HG03135 (cell line): ENCODE data around the gene PTDSS2.
"Not testable (repeated sequence)": the region's sequence is repeated elsewhere in the genome, so short reads cannot be mapped to it uniquely, and the experiment has no call there.

Source experiments
- ATAC-seq: cut with Tn5 transposase; IDR thresholded peaks from one replicate; pipeline ENCODE4 v1.9.1; 2021; ENCODE audit warnings: mild to moderate bottlenecking, moderate library complexity; ENCODE audit not compliant: unreplicated experiment

The PTDSS2 gene

GRCh38 chr11:449889-450808 is at the start of gene PTDSS2:
Gene PTDSS2, plus strand, starts transcription at chr11:450279. Its CDS starts 177 bp downstream, at chr11:450456.
- peak; percentile 66 for ATAC-seq

- not testable (repeated sequence) for ATAC-seq
These were observed 48.9 kb upstream of the PTDSS2 start for GRCh38 chr11:401196-401595.

- no peak for ATAC-seq
These were observed 46.9 kb upstream of the PTDSS2 start for GRCh38 chr11:403021-403760.

- no peak for ATAC-seq
These were observed 46.2 kb upstream of the PTDSS2 start for GRCh38 chr11:403761-404431.

- no peak for ATAC-seq
These were observed 45.4 kb upstream of the PTDSS2 start for GRCh38 chr11:404551-405264.

GRCh38 chr11:405323-405953 is 44.6 kb upstream of the PTDSS2 start:
- no peak for ATAC-seq

DNA sequence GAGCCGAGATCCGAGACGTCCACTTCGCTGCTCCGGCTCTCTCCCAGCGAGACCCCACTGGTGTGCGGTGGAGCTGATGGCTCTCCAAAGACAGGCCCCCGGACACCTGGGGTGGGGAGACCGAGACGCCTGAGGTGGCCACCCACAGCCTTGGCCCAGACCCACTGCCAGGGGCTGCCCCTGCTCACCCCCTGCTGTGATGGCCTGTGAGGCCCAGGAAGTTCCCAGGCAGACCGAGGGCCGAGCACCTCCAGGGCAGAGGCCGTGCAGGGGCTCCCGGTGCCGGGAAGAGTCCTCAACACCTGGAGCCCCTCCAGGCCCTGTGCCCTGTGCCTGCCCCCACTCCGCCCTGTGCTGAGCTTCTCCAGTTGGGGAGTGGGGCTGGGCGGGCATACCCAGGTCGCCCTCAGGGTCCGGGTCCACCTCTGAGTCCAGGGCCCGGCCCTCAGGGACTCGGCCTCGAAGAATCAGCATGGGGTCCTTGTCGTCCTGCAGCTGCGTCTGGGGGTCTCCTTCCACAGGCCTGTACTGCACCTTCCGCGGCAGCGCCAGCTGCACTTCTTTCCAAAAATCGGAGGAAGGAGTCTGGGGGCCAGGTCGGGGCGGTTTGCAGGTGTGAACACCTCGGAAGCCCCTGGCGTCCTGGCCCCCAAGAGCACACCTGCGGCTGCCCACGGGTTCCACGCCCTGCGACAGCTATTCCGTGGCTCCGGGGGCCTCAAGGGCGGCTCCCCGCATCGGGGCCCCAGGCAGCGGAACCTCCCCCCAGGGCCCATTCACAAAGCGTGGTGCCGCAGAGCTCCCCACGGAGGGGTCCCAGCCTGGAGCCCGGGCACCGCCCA is 43.9 kb upstream of the PTDSS2 start:
- no peak for ATAC-seq

DNA sequence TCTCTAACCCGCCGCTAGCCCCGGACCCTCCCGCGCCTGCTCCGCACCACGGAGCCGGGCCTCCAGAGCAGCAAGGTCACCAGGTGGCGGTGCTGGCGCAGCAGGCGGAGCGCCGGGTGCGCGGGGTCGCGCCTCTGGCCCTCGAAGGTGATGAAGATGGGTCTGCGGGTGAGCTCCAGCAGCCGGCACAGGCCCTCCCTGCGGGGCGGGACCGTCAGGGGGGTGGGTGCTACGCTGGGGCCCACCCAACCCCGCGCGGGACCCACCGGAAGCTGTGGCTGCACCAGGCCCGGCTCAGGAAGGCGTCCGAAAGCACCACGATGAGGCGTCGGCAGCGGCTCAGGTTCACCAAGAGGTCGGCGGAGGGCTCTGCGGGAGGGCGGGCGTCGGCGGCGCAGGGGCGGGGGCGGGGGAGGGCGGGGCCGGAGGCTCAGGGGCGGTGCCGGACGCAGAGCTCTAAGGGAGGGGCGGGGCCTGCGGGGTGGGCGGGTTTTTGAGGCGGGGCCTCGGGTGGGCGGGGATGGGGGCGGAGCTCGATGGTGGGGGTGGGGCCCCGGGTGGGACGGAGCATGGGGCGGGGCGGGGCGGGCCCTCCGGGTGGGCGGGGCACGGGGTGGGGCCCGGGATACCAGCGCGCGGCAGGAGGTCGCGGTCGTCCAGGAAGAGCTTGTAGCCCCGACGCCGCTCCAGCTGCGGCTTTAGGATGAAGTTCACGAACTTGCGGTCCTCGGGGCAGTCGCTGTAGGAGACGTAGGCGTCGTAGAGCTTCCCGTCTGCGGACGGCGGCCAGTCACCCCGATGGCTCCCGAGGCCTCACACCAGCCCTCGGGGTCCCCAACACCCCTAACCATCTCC is 43.1 kb upstream of the PTDSS2 start:
- ATAC-seq: peak; percentile 54

DNA sequence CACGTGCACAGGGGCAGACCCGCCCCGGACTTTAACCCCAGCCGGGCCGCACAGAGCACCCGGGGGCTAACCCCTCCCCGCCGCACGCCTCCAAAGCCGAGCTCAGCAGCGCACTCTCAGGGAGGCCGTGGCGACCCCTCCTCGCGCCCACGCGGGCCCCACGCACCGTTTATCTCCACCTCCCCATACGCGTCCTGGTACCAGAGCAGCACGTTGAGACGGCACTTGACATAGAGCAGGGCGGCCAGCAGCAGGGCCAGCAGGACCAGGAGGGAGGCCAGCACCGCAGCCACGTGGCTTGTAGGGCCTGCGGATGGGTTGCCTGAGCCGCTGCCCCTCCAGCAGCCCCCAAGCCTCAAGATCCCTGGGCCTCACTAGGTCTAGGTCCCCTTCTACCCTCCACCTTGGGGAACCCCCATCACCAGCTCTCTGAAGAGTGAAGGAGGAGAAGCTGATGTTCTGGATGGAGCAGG is 42.4 kb upstream of the PTDSS2 start:
- no peak for ATAC-seq

- ATAC-seq: no peak
These were observed 41.7 kb upstream of the PTDSS2 start for GRCh38 chr11:408154-409007.

- no peak for ATAC-seq
These were observed 41.0 kb upstream of the PTDSS2 start for GRCh38 chr11:409008-409599.

DNA sequence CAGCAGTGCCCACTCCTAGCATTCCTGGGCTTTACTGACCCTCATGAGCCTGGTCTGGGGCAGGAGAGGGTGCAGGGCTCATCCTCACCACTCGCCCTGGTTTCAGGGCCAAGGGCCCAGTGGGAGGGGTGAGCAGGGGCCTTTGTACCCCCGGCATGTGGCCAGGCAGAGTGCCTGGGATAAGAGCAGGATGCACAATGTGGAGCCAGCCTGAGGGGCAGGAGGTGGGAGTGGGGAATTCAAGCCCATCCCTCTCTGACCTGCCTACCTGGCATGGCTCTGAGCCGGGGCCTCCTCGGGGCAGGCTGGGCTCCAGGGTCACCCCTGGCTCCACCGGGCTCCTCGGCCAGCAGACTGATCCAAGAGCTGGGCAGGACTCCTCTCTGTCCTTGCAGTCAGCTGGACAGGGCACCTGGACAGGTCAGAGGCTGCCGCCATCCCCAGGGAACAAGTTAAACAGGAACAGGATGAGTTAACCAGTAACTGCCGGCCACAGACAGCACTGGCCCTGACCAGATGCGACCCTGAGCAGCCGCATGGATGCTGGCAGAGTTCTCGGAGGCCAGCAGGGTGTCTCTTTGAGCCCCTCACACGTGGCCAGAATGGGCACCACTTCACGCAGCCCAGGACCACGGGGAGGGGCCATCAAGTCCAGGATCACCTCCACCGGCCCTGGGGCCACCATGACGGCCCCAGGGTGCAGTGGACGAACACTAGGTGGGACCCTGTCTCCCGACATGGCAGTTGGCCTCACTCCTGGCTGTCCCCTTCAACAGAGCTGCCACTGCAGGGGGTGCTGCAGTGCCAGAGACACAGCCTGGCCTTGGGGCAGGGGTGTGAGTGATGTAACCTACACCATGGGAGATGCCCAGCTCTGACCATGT is 40.2 kb upstream of the PTDSS2 start:
- no peak for ATAC-seq

GRCh38 chr11:410711-411110 is 39.4 kb upstream of the PTDSS2 start:
- ATAC-seq: not testable (repeated sequence)

- not testable (repeated sequence) for ATAC-seq
These were observed 38.6 kb upstream of the PTDSS2 start for GRCh38 chr11:411520-411919.

GRCh38 chr11:412641-413119 is 37.4 kb upstream of the PTDSS2 start:
- ATAC-seq: no peak
